HG03342 (cell line): ENCODE results near the gene KIAA0825.

Experiments
- ATAC-seq: cut with Tn5 transposase; IDR thresholded peaks from one replicate; pipeline ENCODE4 v1.9.1; 2021; ENCODE audit warnings: mild to moderate bottlenecking, moderate library complexity; ENCODE audit not compliant: unreplicated experiment

KIAA0825 gene

DNA sequence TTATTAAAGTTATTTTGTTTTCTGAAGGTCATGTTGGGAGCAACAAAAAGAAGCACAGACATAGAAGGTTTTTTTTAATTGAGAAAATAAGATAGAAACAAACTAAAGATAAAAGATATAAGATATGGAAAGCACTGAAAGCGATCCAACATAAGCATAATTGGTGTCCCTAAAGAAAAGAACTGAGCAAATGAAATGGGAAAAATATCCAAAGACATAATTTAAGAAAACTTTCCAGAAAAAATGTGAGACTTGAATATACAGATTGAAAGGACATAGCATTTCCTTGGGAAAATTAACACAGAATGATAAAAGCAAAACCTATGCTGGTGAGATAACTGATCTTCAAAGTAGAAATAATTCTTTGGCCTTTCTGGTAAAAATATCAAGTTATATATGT, 289.3 kb downstream of the KIAA0825 start:
- no peak for ATAC-seq

DNA sequence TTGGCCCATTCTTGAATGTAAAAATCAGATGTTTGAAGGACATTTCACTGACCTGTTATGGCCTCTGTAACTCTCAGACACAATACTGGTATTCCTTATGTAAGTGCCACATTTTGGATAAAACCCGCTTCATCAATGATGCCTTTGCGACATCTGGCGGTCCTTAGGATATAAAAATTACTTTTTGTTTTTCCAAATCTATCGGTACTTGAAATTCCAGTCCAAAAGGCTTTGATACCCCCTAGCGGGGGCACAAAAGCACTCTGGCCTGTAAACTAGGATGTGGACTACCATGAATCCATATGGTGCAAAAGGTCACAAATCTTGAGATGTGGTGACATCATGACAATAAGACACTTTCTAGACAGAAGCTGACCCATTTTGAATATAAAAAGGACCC, 291.8 kb downstream of the KIAA0825 start:
- ATAC-seq, result no peak

- no peak for ATAC-seq
Measured at GRCh38 chr5:94316916-94317838, 301.2 kb downstream of the KIAA0825 start.

DNA sequence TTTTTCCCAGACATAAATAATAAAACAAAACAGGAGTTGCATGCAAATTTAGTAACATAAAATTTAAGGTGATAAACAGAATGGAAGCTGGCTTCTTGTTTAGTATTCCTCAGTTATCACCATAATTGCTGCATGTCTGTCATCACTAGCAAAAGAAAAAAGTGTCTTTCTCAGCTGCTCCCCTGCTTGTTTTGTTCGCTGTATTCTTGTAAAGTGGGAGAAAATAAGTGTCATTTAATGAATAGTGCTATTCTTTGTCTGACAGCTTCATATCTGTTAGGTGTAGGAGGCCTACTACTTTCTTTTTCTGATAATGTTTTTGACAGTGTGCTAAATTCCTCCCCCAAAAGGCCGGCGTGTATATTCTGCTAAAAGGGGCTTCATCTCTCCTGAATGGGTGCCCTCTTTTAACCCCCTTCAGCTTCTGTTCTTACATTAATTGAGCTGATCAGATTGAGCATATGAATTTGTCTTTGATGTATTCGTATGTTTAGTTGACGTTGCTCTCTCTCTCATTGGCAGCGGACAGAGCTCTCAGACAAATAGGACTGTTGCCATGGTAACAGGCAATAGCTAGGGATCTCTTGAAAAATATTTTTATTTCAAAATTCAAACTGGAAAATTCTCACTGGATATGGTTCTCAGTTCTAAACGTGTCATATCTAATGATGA, 303.8 kb downstream of the KIAA0825 start:
- no peak for ATAC-seq

GRCh38 chr5:94313696-94314095, 304.7 kb downstream of the KIAA0825 start:
- ATAC-seq, result no peak

GRCh38 chr5:94313188-94313587, 305.2 kb downstream of the KIAA0825 start:
- no peak for ATAC-seq

- no peak for ATAC-seq
Measured at GRCh38 chr5:94312298-94312697, 306.1 kb downstream of the KIAA0825 start.

- no peak for ATAC-seq
Measured at GRCh38 chr5:94310833-94311232, 307.6 kb downstream of the KIAA0825 start.

GRCh38 chr5:94309141-94309540, 309.3 kb downstream of the KIAA0825 start:
- ATAC-seq, result no peak

DNA sequence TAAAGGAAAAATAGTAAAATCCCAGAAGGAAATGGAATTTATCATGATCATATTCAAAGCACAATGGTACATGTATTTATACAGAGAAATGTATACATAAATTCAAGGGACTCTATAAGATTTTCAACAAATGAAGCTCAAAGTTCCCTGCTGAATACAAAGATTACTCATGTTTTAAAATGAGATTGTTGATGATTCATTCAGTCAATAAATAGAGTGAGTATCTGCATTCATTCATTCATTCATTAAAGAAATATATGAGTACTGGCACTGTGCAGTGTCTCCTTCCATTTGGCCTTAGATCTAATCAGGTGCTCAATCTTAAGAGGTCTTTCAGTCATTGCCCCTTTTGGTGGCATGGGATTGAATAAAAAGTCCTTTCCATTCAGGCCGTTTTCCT, 310.0 kb downstream of the KIAA0825 start:
- no peak for ATAC-seq

DNA sequence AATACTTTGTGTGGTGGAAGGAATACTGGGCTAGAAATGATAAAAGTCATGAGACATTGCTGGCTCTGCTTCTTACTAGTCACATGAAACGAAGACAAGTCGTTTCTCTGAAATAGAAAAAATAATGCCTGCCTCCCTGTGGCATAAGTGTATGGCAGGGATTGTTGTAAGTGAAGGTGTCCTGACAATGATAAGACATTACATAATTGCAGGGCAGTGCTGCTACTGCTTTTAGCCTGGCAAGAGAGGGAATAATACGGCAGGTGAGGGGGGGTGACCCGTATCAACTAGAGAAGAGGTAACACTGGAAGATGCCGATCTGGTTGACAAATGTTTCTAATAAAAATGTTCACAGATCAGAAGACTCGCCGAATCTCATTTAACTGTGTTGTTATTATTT, 314.3 kb downstream of the KIAA0825 start:
- no peak for ATAC-seq

GRCh38 chr5:94288937-94289336, 329.5 kb downstream of the KIAA0825 start:
- no peak for ATAC-seq

DNA sequence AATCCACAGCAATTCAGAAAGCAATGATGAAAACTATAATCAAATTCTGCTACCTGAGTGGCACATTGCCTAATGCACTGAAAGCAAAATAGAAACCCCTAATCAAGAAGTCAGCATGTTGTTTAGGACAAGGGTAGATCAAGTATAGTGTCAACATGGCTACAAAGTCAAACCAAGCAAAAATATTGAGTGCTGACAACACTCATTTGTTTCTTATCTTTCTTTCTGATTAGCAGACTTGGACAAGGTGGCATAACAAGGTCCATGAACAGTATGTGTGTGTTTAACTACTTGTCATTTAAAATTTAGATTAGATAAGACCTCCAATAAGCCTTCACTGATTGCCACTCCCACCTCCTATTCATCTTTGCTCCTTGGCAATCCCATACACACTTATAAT, 332.4 kb downstream of the KIAA0825 start:
- no peak for ATAC-seq

DNA sequence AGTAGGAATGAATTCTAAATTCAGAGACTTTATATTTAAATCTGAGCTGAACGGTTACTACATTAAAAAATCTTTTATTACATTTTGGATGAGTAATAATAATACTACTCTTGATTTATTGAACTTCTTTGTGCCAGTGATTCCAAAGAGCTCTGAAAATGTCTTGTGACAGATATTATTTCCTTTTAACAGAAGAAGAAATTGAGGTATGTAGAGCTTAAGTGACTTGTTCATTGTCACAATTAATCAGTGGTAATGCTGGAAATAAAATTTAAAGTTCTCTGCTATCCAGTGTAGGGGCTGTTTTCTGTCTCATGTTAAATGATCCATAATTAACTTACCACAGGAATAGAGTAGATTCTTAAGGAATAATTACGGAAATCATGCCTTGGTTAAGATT, 335.3 kb downstream of the KIAA0825 start:
- no peak for ATAC-seq

- ATAC-seq, result no peak
Measured at GRCh38 chr5:94281236-94281801, 337.1 kb downstream of the KIAA0825 start.

DNA sequence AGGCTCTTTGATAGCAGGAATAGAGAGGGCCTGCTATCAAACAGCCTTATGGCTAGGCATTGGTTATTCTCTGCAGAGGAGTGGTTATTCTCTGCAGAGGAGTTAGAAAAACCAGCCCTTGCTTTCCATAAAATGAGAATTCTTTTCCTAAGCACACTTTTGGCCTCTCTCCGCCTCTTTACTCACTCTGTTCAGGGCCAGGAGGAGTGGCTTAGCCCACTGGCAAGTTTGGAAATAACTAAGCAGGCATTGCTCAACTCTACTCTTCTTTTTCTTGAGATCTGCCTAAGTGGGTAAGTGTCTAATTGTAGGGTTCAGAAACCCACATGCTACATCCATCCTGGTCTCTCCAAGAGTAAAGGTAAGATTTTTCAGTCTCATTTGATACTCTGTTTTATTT, 341.7 kb downstream of the KIAA0825 start:
- ATAC-seq, result no peak

DNA sequence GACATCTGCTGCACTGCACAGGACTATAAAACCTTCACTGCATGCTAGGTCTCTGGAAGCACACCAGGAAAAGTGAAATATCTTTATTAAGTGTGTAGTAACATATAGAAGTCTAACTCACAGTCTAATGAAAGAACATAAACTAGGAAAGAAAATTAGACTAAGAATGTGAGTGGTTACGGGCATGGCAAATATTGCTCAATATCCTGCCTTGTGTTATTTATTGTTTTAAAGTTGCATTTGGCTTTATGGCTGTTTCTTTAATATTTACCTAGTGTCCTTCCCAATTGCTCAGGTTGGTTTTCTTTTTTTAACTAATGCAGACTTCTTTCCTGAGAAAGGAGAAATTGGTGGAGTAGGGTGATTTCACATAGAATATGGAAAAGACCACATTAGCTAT, 342.4 kb downstream of the KIAA0825 start:
- ATAC-seq, result no peak

DNA sequence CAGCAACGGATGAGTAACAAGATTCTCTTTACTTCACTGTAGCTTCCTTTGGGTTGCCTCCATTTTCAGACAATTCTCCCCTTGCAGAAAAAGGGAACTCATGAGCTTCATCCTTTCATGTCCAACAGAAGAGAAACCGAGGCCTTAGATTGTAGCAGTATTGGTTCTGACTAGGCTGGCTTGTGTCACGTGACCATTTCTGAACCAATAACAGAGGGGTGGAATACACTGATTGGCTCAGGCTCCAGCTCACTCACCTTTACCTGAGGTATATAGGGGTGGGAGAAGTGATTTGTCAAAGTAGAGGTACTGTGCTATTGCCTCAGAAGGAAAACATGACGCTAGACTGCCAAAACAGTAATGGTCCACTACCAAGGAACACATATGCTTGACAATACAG, 343.7 kb downstream of the KIAA0825 start:
- no peak for ATAC-seq

DNA sequence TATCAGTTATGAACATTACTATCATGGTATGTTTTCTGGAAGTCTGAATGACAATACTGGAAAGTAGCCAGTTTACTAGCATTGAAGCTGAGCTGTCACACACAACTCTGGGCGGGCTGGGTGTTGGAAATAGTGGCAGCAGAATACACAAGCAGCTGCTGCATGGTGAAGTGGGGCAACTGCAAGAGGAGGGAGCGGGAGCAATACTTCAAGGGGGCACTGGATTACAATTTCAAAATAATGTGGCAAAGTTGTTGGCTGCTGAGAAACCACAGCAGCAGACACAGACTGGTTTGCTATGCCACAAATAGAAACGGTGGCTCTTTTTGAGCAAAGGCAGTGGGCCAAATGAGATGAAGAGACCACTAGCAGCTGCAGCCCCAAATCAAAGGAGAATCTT, 350.2 kb downstream of the KIAA0825 start:
- ATAC-seq, result no peak

- ATAC-seq, result no peak
Measured at GRCh38 chr5:94267350-94267899, 351.0 kb downstream of the KIAA0825 start.

DNA sequence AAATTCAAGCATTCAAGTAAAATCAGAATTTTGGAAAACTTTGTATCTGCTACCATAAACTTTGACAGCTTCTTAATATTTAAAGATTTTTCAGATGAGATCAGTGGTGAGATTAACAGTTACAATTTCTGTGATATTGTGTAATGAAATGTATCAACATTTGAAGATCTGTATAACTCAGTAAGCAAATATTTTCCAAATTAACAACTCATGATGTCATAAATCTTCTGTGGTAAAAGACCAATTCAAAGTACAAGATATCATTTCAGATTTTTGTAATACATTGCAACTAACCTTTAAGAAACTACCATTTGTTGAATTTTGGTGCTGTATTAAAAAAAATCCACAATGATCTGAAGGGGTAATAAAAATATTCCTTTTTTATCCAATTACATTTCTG, 352.2 kb downstream of the KIAA0825 start:
- no peak for ATAC-seq

DNA sequence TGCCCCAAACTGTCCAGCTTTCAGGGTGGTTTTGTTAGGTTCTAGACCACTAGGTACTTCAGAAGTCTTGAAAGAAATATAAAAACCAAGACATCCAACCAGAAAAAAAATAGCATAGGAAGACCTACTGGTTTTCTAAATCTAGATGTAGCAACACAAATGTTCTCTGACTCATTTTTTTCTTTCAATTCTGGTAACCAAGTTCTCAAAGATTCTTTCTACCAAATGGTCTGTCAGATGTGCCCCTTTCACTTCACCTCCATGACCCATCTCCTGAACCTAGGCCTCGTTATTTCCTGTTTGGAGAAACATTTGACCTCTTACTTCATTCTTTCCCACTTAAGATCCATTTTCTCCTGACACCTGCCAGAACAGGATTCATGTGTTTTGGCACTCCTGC, 355.3 kb downstream of the KIAA0825 start:
- ATAC-seq, result no peak
